PC-9 (cell line): ENCODE data around the gene SNX32.

ENCODE experiments used
- CTCF ChIP-seq: fragments of 200-600 bp; sonication (generic); conservative IDR thresholded peaks from 2 replicates; pipeline ENCODE4 v1.6.1; 2017; ENCODE audit warnings: mixed run types, antibody characterized with exemption, mild to moderate bottlenecking, moderate library complexity
- EZH2 ChIP-seq: fragments of 200-600 bp; sonication (generic); IDR thresholded peaks from 2 replicates; pipeline ENCODE4 v1.8.0; 2017; ENCODE audit warnings: antibody characterized with exemption, low read depth

DNA sequence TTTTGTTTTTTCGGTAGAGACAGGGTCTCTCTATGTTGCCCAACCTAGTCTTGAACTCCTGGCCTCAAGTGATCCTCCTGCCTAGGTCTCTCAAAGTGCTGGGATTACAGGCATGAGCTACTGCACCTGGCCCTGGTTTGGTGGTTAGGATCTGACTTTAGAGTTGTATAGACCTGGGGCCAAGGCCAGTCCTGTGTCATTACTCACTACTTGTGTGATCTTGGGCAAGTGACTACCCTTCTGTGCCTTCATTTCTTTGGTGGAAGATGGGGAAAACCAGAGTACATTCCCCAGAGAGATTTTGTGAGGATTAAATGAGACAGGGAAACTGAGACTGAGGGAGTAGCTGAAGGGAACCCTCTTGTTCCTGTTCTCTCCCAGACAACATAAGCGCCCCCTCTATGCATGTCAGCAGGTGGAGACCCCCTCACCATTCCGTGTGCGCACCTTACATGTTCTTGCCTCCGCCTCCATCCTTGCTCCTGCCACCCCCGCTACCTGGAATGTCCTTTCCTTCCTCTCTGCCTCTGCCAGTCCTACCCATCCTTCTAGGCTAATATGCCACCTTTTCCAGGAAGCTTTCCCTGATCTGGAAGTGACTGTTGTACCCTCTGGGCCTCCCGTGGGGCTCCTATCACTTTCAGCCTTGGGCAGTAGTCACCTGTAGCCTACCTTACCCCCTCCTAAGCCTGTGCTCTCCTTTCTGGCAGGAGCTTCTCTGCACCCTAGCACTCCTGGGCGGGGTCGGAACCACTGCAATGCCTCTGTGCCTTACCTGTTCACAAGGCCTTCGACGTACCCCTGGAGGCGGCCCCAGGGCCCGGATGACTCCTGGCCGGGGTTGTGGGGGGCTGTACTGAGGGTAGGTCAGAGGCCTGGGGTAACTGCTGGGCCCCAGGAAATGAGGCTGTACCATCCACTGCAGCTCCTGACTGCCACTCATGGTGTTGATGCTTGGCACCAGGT, 62.6 kb downstream of the SNX32 start:
- TF ChIP-seq CTCF (no peak), EZH2 (no peak)
